SK-MEL-5 (cell line): ENCODE measurements around the gene AVP. TPM values are rescaled to one million over a fixed set of nuclear protein-coding genes. Genes with fewer than 3 reads are reported as not detected.
"Not testable (repeated sequence)": the region's sequence is repeated elsewhere in the genome, so short reads cannot be mapped to it uniquely, and the experiment has no call there.

ENCODE experiments used
- DNase-seq: peaks from one replicate; pipeline ENCODE4 v3.0.0-alpha.2; 2016; ENCODE audit warnings: low read depth, low spot score
- in situ Hi-C: cut with HindIII; loops from 2 replicates; pipeline ENCODE4 v1.10.0; 2016; ENCODE audit warnings: low sequenced_read_pairs, high pct_unique_total_duplicates, low pct_unique_long_range_greater_than_20kb
- polyA plus RNA-seq, 2 experiments: library from polyadenylated mRNA; depleted of rRNA; stranded (reverse); fragments of >200 nt; gene quantifications; 2 replicates each; pipeline ENCODE4 v1.2.3, GENCODE V29; 2015
- total RNA-seq: library from RNA; depleted of rRNA; stranded (reverse); fragments of >200 nt; shearing (Covaris generic); gene quantifications from 2 replicates; pipeline ENCODE4 v1.2.3, GENCODE V29; 2014; rRNA removed

AVP gene
- total RNA-seq: not detected in 2 replicates
- polyA plus RNA-seq (2015; cell fraction: cytosol; rRNA removed): not detected in 2 replicates
- not detected in 2 replicates for polyA plus RNA-seq (2015; cell fraction: nucleus; rRNA removed)

- DNase-seq: no peak
- in situ Hi-C loops: no loop called here
These were observed at the start of gene AVP for GRCh38 chr20:3084283-3084985. Gene AVP (minus strand): TSS chr20:3084724. CDS start chr20:3084674, 50 bp downstream.

GRCh38 chr20:3134151-3134550 lies 49.6 kb upstream of the AVP start:
- no peak for DNase-seq
- in situ Hi-C loops: no loop called here

- in situ Hi-C loops: no loop called here
- DNase-seq: no peak
These were observed 48.6 kb upstream of the AVP start for GRCh38 chr20:3133155-3133554.

GRCh38 chr20:3130051-3130600 lies 45.6 kb upstream of the AVP start:
- in situ Hi-C loops: no loop called here
- DNase-seq: no peak

GRCh38 chr20:3129094-3129493 lies 44.6 kb upstream of the AVP start:
- DNase-seq: no peak
- in situ Hi-C loops: no loop called here

- in situ Hi-C loops: no loop called here
- no peak for DNase-seq
These were observed 43.9 kb upstream of the AVP start for GRCh38 chr20:3128275-3128984.

- in situ Hi-C loops: no loop called here
- DNase-seq: no peak
These were observed 42.0 kb upstream of the AVP start for GRCh38 chr20:3126527-3126859.

GRCh38 chr20:3125776-3126526 lies 41.4 kb upstream of the AVP start:
- in situ Hi-C loops, DNase-seq: not testable (repeated sequence)

- DNase-seq, in situ Hi-C loops: not testable (repeated sequence)
These were observed 40.4 kb upstream of the AVP start for GRCh38 chr20:3124773-3125560.

- DNase-seq, in situ Hi-C loops: not testable (repeated sequence)
These were observed 39.6 kb upstream of the AVP start for GRCh38 chr20:3124163-3124562.

- in situ Hi-C loops: no loop called here
- no peak for DNase-seq
These were observed 39.0 kb upstream of the AVP start for GRCh38 chr20:3123542-3123941.

GRCh38 chr20:3121955-3122610 lies 37.6 kb upstream of the AVP start:
- no peak for DNase-seq
- in situ Hi-C loops: no loop called here

GRCh38 chr20:3121271-3121911 lies 36.9 kb upstream of the AVP start:
- in situ Hi-C loops: no loop called here
- DNase-seq: no peak

GRCh38 chr20:3119044-3119443 lies 34.5 kb upstream of the AVP start:
- DNase-seq: no peak
- in situ Hi-C loops: no loop called here

GRCh38 chr20:3117839-3118379 lies 33.4 kb upstream of the AVP start:
- in situ Hi-C loops: not testable (repeated sequence)
- peak; percentile 87 for DNase-seq

- in situ Hi-C loops: no loop called here
These were observed 31.8 kb upstream of the AVP start for GRCh38 chr20:3116341-3116740.

More at GRCh38 chr20:3116341-3116740, 31.8 kb upstream of the AVP start:
- DNase-seq: no peak
